Activated B cell treated with CpG ODN at 0.5 μM for 24 hours (primary cell): ENCODE data around the gene GARNL3. TPM values are rescaled to one million over a fixed set of nuclear protein-coding genes. Genes with fewer than 3 reads are reported as not detected.
A peak's percentile ranks its signal among the peaks of the same experiment; 100 is the strongest.

ENCODE experiments used
- ATAC-seq: fragments of 200-7000 bp; cut with Tn5 transposase; one replicate; pipeline ENCODE4 v1.10.0; 2021; ENCODE audit warnings: low read depth, mild to moderate bottlenecking, moderate library complexity
- CTCF ChIA-PET: fragments of 350-600 bp; sonication (Branson Sonifier 250); formaldehyde crosslinking; loops from one replicate; lab custom pipeline; 2021; ENCODE audit warnings: antibody characterized with exemption; lab: Charles Lee
- POLR2A ChIA-PET: fragments of 350-600 bp; sonication (Branson Sonifier 250); formaldehyde crosslinking; loops from one replicate; lab custom pipeline; 2021; ENCODE audit warnings: antibody characterized with exemption; lab: Charles Lee
- DNase-seq: peaks from one replicate; pipeline ENCODE4 v3.0.0; 2022
- H3K27ac Mint-ChIP-seq: one replicate; pipeline ENCODE4 v1.8.0; 2020; ENCODE audit warnings: mixed read lengths
- H3K27me3 Mint-ChIP-seq: one replicate; pipeline ENCODE4 v1.8.0; 2021; ENCODE audit warnings: mixed read lengths
- H3K36me3 Mint-ChIP-seq: one replicate; pipeline ENCODE4 v1.8.0; 2021; ENCODE audit warnings: low read depth, mixed read lengths
- H3K4me1 Mint-ChIP-seq: one replicate; pipeline ENCODE4 v1.8.0; 2021; ENCODE audit warnings: mixed read lengths
- H3K4me3 Mint-ChIP-seq: one replicate; pipeline ENCODE4 v1.8.0; 2020; ENCODE audit warnings: mild to moderate bottlenecking, mixed read lengths
- H3K9me3 Mint-ChIP-seq: one replicate; pipeline ENCODE4 v1.8.0; 2020; ENCODE audit warnings: mixed read lengths
- CTCF ChIP-seq: fragments of 200-600 bp; IDR thresholded peaks from one replicate; pipeline ENCODE4 v1.8.0; 2022; ENCODE audit warnings: antibody characterized with exemption, mild to moderate bottlenecking
- intact Hi-C: fragments of 100-400 bp; cut with micrococcal nuclease; formaldehyde crosslinking; loops from one replicate; pipeline ENCODE4 v1.15.1; 2024
- total RNA-seq: library from RNA; stranded (reverse); gene quantifications from 2 replicates; pipeline ENCODE4 v1.2.3, GENCODE V29; 2022

Gene GARNL3
- total RNA-seq, 1 donor from 2014 or later = 10.4 TPM

GRCh38 chr9:127388037-127388855 is 123.7 kb downstream of the GARNL3 start:
- ChIA-PET POLR2A (interaction anchor here (1.0 kb wide), 1 partner anchor 8 kb away, joined by 3 read pairs; the partner anchor contains the start of gene SLC2A8), CTCF (no interaction called here)
- no peaks in the 10 kb centered on the region for H3K9me3 Mint-ChIP-seq
- peak; percentile 86 for ATAC-seq
- TF ChIP-seq CTCF = no peak
- DNase-seq = no peak
- no peak overlapping the region for H3K27ac Mint-ChIP-seq
- H3K36me3 Mint-ChIP-seq = no peaks in the 10 kb centered on the region
- H3K27me3 Mint-ChIP-seq = peaks cover 10% of the 10 kb centered on the region
- no peak overlapping the region for H3K4me3 Mint-ChIP-seq
- peaks cover 9% of the 10 kb centered on the region for H3K4me1 Mint-ChIP-seq
- intact Hi-C loops = no loop called here

- ATAC-seq (no peak), DNase-seq (no peak)
- Mint-ChIP-seq H3K27me3 (peaks cover 7% of the 10 kb centered on the region), H3K9me3 (no peaks in the 10 kb centered on the region), H3K27ac (no peak overlapping the region), H3K36me3 (no peaks in the 10 kb centered on the region), H3K4me1 (peaks cover 9% of the 10 kb centered on the region), H3K4me3 (no peak overlapping the region)
- TF ChIP-seq CTCF = no peak
- ChIA-PET POLR2A (no interaction called here), CTCF (no interaction called here)
- intact Hi-C loops = no loop called here
Measured at GRCh38 chr9:127388856-127389238, 124.3 kb downstream of the GARNL3 start.

GRCh38 chr9:127389381-127390247 is 125.0 kb downstream of the GARNL3 start:
- CTCF ChIA-PET = no interaction called here
- H3K9me3 Mint-ChIP-seq = no peaks in the 10 kb centered on the region
- ATAC-seq (no peak), DNase-seq (no peak)
- H3K36me3 Mint-ChIP-seq = no peaks in the 10 kb centered on the region
- TF ChIP-seq CTCF = no peak
- no peak overlapping the region for H3K4me3 Mint-ChIP-seq
- no peak overlapping the region for H3K27ac Mint-ChIP-seq
- POLR2A ChIA-PET = no interaction called here
- intact Hi-C loops = no loop called here
- H3K27me3 Mint-ChIP-seq = peaks cover 6% of the 10 kb centered on the region
- peaks cover 9% of the 10 kb centered on the region for H3K4me1 Mint-ChIP-seq

- ChIA-PET POLR2A (no interaction called here), CTCF (no interaction called here)
- H3K36me3 Mint-ChIP-seq = no peaks in the 10 kb centered on the region
- no peak for TF ChIP-seq CTCF
- ATAC-seq = no peak
- H3K4me3 Mint-ChIP-seq = no peak overlapping the region
- intact Hi-C loops = no loop called here
- no peak for DNase-seq
- peaks cover 9% of the 10 kb centered on the region for H3K4me1 Mint-ChIP-seq
- no peak overlapping the region for H3K27ac Mint-ChIP-seq
- no peaks in the 10 kb centered on the region for H3K9me3 Mint-ChIP-seq
- peaks cover 5% of the 10 kb centered on the region for H3K27me3 Mint-ChIP-seq
Measured at GRCh38 chr9:127390248-127390545, 125.6 kb downstream of the GARNL3 start.

- H3K27me3 Mint-ChIP-seq = peaks cover 5% of the 10 kb centered on the region
- DNase-seq (no peak), ATAC-seq (no peak)
- no peak overlapping the region for H3K27ac Mint-ChIP-seq
- CTCF ChIA-PET = no interaction called here
- POLR2A ChIA-PET = no interaction called here
- H3K9me3 Mint-ChIP-seq = no peaks in the 10 kb centered on the region
- TF ChIP-seq CTCF = no peak
- no peaks in the 10 kb centered on the region for H3K36me3 Mint-ChIP-seq
- intact Hi-C loops = no loop called here
- peaks cover 9% of the 10 kb centered on the region for H3K4me1 Mint-ChIP-seq
- H3K4me3 Mint-ChIP-seq = no peak overlapping the region
Measured at GRCh38 chr9:127390563-127390962, 126.0 kb downstream of the GARNL3 start.
